Fibroblast of pulmonary artery (primary cell): ENCODE data around the gene LRRK1.

Source experiments
- DNase-seq: peaks from one replicate; pipeline ENCODE4 v3.0.0-alpha.2; 2010; ENCODE audit warnings: low read depth
- H3K4me3 ChIP-seq: replicated peaks from 2 replicates; pipeline ENCODE4 v1.5.1; 2011; ENCODE audit warnings: low read depth, mild to moderate bottlenecking, control low read depth, low read length, moderate library complexity
- TF ChIP-seq, protein P1 (sequence below): IDR thresholded peaks from 2 replicates; pipeline ENCODE4 v1.5.1; 2011; ENCODE audit warnings: mild to moderate bottlenecking, control low read depth, low read length, inconsistent platforms; ENCODE audit errors: missing control alignments

LRRK1 gene

GRCh38 chr15:100944244-100944895, 25.2 kb downstream of the LRRK1 start:
- DNase-seq = no peak
- TF ChIP-seq, protein P1, sequence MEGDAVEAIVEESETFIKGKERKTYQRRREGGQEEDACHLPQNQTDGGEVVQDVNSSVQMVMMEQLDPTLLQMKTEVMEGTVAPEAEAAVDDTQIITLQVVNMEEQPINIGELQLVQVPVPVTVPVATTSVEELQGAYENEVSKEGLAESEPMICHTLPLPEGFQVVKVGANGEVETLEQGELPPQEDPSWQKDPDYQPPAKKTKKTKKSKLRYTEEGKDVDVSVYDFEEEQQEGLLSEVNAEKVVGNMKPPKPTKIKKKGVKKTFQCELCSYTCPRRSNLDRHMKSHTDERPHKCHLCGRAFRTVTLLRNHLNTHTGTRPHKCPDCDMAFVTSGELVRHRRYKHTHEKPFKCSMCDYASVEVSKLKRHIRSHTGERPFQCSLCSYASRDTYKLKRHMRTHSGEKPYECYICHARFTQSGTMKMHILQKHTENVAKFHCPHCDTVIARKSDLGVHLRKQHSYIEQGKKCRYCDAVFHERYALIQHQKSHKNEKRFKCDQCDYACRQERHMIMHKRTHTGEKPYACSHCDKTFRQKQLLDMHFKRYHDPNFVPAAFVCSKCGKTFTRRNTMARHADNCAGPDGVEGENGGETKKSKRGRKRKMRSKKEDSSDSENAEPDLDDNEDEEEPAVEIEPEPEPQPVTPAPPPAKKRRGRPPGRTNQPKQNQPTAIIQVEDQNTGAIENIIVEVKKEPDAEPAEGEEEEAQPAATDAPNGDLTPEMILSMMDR = no peak
- peak overlapping the region; percentile 2 for H3K4me3 ChIP-seq

GRCh38 chr15:100944986-100945385, 25.8 kb downstream of the LRRK1 start:
- DNase-seq = no peak
- TF ChIP-seq, protein P1 = no peak
- H3K4me3 ChIP-seq = no peak overlapping the region

DNA sequence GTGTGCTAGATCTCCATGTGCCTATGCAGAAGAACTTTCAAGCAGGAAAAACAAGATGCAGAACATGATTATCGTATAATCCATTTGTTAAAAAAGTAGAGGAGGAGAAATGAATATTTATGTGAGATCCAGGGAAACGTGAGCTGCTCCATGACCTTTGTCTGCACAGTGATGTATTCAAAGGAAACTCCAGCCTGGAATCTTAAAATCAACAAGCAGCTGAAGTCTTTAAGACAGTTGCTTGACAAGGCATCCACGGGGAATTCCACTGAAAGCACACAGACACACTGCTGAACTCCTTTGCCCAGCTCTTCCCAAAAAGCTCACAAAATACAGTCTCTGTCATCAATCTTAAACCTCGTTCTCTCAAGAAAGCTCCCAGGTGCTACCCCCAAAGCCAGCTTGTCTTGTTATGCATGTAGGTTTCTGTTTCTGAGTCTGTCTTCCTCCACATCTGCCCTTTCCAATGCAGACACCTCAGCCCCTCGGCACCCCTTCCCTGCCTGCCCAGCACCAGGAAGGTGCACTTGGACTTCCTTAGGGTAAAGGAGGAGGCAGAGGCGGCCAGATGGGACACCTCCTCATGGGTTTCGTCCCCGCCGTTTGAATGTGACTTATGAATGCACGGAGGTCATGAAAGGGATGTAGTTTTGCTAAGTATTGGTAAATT, 28.7 kb downstream of the LRRK1 start:
- TF ChIP-seq, protein P1 = no peak
- no peak overlapping the region for H3K4me3 ChIP-seq

GRCh38 chr15:100948430-100948762, 29.2 kb downstream of the LRRK1 start:
- no peak for DNase-seq
- TF ChIP-seq, protein P1 = no peak
- H3K4me3 ChIP-seq = no peak overlapping the region

More for the DNA sequence above, 28.7 kb downstream of the LRRK1 start:
- DNase-seq = no peak

DNA sequence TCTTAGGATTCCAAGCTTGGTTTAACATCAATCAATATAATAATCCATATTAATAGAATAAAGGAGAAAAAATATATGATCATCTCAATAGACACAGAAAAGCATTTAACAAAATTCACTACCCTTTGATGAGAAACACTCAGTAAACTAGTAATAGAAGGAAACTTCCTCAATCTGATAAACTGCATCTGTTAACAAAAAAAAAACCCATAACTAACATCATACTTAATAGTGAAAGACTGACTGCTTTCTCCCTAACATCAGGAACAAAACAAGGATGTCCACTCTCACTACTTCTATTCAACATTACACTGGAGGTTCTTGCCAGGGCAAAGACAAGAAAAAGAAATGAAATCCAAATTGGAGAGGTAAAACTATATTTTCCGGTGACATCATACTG, 30.5 kb downstream of the LRRK1 start:
- TF ChIP-seq, protein P1 = no peak
- H3K4me3 ChIP-seq = no peak overlapping the region
- no peak for DNase-seq

- no peak overlapping the region for H3K4me3 ChIP-seq
- TF ChIP-seq, protein P1 = no peak
- DNase-seq = no peak
These were observed 32.8 kb downstream of the LRRK1 start for GRCh38 chr15:100951965-100952364.

GRCh38 chr15:100952566-100952965, 33.4 kb downstream of the LRRK1 start:
- TF ChIP-seq, protein P1 = no peak
- H3K4me3 ChIP-seq = no peak overlapping the region
- DNase-seq = no peak
